K562 (cell line): ENCODE data around the gene SIGLEC11. TPM values are rescaled to one million over a fixed set of nuclear protein-coding genes. Genes with fewer than 3 reads are reported as not detected.

Experiments used
- ATAC-seq: fragments of 200-7000 bp; cut with Tn5 transposase; 3 replicates; pipeline ENCODE4 v1.9.1; 2020; ENCODE audit warnings: moderate library complexity
- BruUV-seq: library from RNA; stranded (reverse); fragments of 400-500 nt; replicated peaks from 2 replicates; lab custom pipeline; 2021; lab: Mats Ljungman, UMichigan
- CTCF ChIA-PET: fragments of 300-600 bp; formaldehyde crosslinking; extraction: SDS; loops from one replicate; lab custom pipeline; 2021; ENCODE audit warnings: low intra/inter-chr PET ratio; lab: Yijun Ruan, JAX
- POLR2A ChIA-PET: fragments of 300-600, 350-650 bp; sonication (Branson Sonifier 250); formaldehyde crosslinking; extraction: SDS; loops from one replicate; lab custom pipeline; 2021; ENCODE audit warnings: antibody characterized with exemption, inconsistent platforms; lab: Yijun Ruan, JAX
- DNase-seq, 4 experiments: peaks; one replicate each; pipeline versions ENCODE4 v3.0.0 to v3.0.0-alpha.2; 2011 to 2018; ENCODE audit warnings: low spot score in 3 of 4, mixed read lengths in 3 of 4; ENCODE audit errors: extremely low read depth in 1 of 4
- FAIRE-seq: peaks from 2 replicates; lab custom pipeline; 2011; peaks lifted over from hg19 to GRCh38; lab: Jason Lieb, UNC
- H2AFZ ChIP-seq: 2 replicates; pipeline ENCODE4 v1.6.0; 2011; ENCODE audit warnings: low read depth, low read length, control low read depth, inconsistent platforms
- H3K27ac ChIP-seq: fragments of 200-600 bp; 3 replicates; pipeline ENCODE4 v1.8.0; 2011; ENCODE audit warnings: low read depth, mild to moderate bottlenecking, control low read depth, inconsistent platforms, low read length, moderate library complexity, mixed read lengths; ENCODE audit errors: extremely low read depth
- H3K27me3 ChIP-seq, 2 experiments: fragments of 300-600 bp in 1 of 2; 2 replicates in 1 of 2; 3 replicates in 1 of 2; pipeline versions ENCODE4 v1.6.0 to v1.8.0; 2011; ENCODE audit warnings: inconsistent platforms in 2 of 2, low read length in 2 of 2, mild to moderate bottlenecking in 1 of 2, mixed read lengths in 1 of 2, moderate library complexity in 1 of 2; ENCODE audit not compliant: control insufficient read depth in 2 of 2, insufficient read depth in 2 of 2
- H3K36me3 ChIP-seq: fragments of 300-600 bp; 3 replicates; pipeline ENCODE4 v1.8.0; 2011; ENCODE audit warnings: mild to moderate bottlenecking, low read length, inconsistent platforms; ENCODE audit not compliant: control insufficient read depth, insufficient read depth
- H3K4me1 ChIP-seq, 2 experiments: fragments of 200-600 bp in 1 of 2; replicated peaks in 1 of 2; 2 replicates in 1 of 2; 3 replicates in 1 of 2; pipeline versions ENCODE4 v1.5.1 to v1.8.0; 2011; ENCODE audit warnings: inconsistent platforms in 2 of 2, low read length in 2 of 2, mild to moderate bottlenecking in 1 of 2, mixed read lengths in 1 of 2, moderate library complexity in 1 of 2; ENCODE audit not compliant: control insufficient read depth in 2 of 2, insufficient read depth in 2 of 2
- H3K4me2 ChIP-seq: 2 replicates; pipeline ENCODE4 v1.6.1; 2011; ENCODE audit warnings: low read length, control low read depth, inconsistent platforms, mixed read lengths; ENCODE audit not compliant: insufficient read depth
- H3K4me3 ChIP-seq: fragments of 200-600 bp; sonication (generic), shearing (Covaris generic); 2 replicates; pipeline ENCODE4 v1.5.1; 2016; ENCODE audit warnings: control low read depth, inconsistent platforms
- H3K79me2 ChIP-seq: fragments of 200-600 bp; 3 replicates; pipeline ENCODE4 v1.8.0; 2011; ENCODE audit warnings: low read length, inconsistent platforms; ENCODE audit not compliant: control insufficient read depth, insufficient read depth
- H3K9ac ChIP-seq, 2 experiments: 2 replicates each; pipeline versions ENCODE4 v1.6.0 to v1.6.1; 2011; ENCODE audit warnings: low read depth in 2 of 2, low read length in 2 of 2, control low read depth in 1 of 2, inconsistent platforms in 1 of 2, mild to moderate bottlenecking in 1 of 2, mixed read lengths in 1 of 2; ENCODE audit not compliant: insufficient read depth in 1 of 2
- H3K9me1 ChIP-seq: one replicate; pipeline ENCODE4 v1.6.0; 2011; ENCODE audit warnings: inconsistent platforms, mild to moderate bottlenecking, low read length, moderate library complexity; ENCODE audit not compliant: control insufficient read depth, insufficient read depth
- H3K9me3 ChIP-seq: replicated peaks from 2 replicates; pipeline ENCODE4 v1.5.1; 2011; ENCODE audit warnings: low read depth, low read length, inconsistent platforms; ENCODE audit not compliant: control insufficient read depth, insufficient read depth
- H4K20me1 ChIP-seq: replicated peaks from 2 replicates; pipeline ENCODE4 v1.6.1; 2011; ENCODE audit warnings: low read length, inconsistent platforms, mixed read lengths; ENCODE audit not compliant: control insufficient read depth, insufficient read depth
- CXXC5 ChIP-seq: fragments of 250-450 bp; sonication (Bioruptor Pico); IDR thresholded peaks from 2 replicates; pipeline ENCODE4 v1.8.0; 2022; ENCODE audit warnings: inconsistent platforms, mild to moderate bottlenecking, moderate library complexity
- DMBX1 ChIP-seq: fragments of 250-450 bp; sonication (Bioruptor Pico); IDR thresholded peaks from 2 replicates; pipeline ENCODE4 v1.8.0; 2022; ENCODE audit warnings: inconsistent platforms, mild to moderate bottlenecking, moderate library complexity, borderline replicate concordance
- ESRRA ChIP-seq: fragments of 450-650 bp; IDR thresholded peaks from 2 replicates; pipeline ENCODE4 v1.6.1; 2014; ENCODE audit warnings: low read depth, mild to moderate bottlenecking, moderate library complexity, borderline replicate concordance
- MCM7 ChIP-seq, 2 experiments: fragments of 450-650 bp; IDR thresholded peaks; 2 replicates each; pipeline ENCODE4 v1.6.1; 2016 to 2018
- PURB ChIP-seq: sonication (generic); formaldehyde crosslinking; IDR thresholded peaks from 2 replicates; pipeline ENCODE4 v1.9.0; 2021; ENCODE audit warnings: low read depth, mild to moderate bottlenecking, missing genetic modification reagents
- ZBTB9 ChIP-seq: fragments of 450-650 bp; formaldehyde crosslinking; IDR thresholded peaks from 2 replicates; pipeline ENCODE4 v1.4.0; 2020; ENCODE audit warnings: mild to moderate bottlenecking, moderate library complexity
- ZNF121 ChIP-seq: sonication (generic); formaldehyde crosslinking; conservative IDR thresholded peaks from 2 replicates; pipeline ENCODE4 v1.8.0; 2022; ENCODE audit warnings: missing genetic modification reagents
- ZNF143 ChIP-seq: sonication (generic); formaldehyde crosslinking; IDR thresholded peaks from 2 replicates; pipeline ENCODE4 v1.9.0; 2022; ENCODE audit warnings: mild to moderate bottlenecking, missing genetic modification reagents
- ZNF589 ChIP-seq: fragments of 200-800 bp; sonication (Bioruptor generic); IDR thresholded peaks from 2 replicates; pipeline ENCODE4 v1.6.1; 2016; ENCODE audit warnings: low read depth, missing genetic modification characterization, missing compliant biosample characterization
- ZNF644 ChIP-seq: fragments of 200-800 bp; sonication (Bioruptor generic); IDR thresholded peaks from 2 replicates; pipeline ENCODE4 v1.6.1; 2016; ENCODE audit warnings: low read depth, missing genetic modification characterization, missing compliant biosample characterization
- whole genome bisulfite sequencing: fragments of 100-300 bp; shearing (Covaris generic); methylation state at CpG from one replicate; pipeline ENCODE4 v1.1.6; 2016; ENCODE audit warnings: low coverage, mixed read lengths; ENCODE audit not compliant: insufficient coverage; ENCODE audit errors: missing lambda C conversion rate; 5-methylcytosine and 5-hydroxymethylcytosine counted together
- in situ Hi-C: fragments of 300-500 bp; cut with MboI; formaldehyde crosslinking; loops from 4 replicates; pipeline ENCODE4 v1.15.0; 2018; ENCODE audit warnings: inconsistent platforms, mixed read lengths
- intact Hi-C: fragments of 100-400 bp; cut with micrococcal nuclease; formaldehyde crosslinking; loops from 2 replicates; pipeline ENCODE4 v1.14.2; 2022
- polyA plus RNA-seq, 8 experiments: library from polyadenylated mRNA; depleted of rRNA in 4 of 8; stranded (reverse) in 5 of 8; unstranded in 3 of 8; fragments of >200 nt; fragmentation: Nextera tagmentation in 2 of 8; fragmentation: Illumina TruSeq in 1 of 8; extraction: Ambion mirVana in 2 of 8; extraction: Trizol in 1 of 8; gene quantifications; 2 replicates each; pipeline versions ENCODE4 v1.2.1 to v1.2.3, GENCODE V29; 2011 to 2014; ENCODE audit warnings: inconsistent platforms in 1 of 8, missing spikeins in 1 of 8
- total RNA-seq, 7 experiments: library from RNA; depleted of rRNA in 6 of 7; stranded (reverse); fragments of >200 nt in 6 of 7; fragmentation: Illumina TruSeq in 2 of 7; extraction: Trizol in 2 of 7; gene quantifications; 2 replicates each; pipeline versions ENCODE4 v1.2.1 to v1.2.3, GENCODE V29; 2011 to 2021; ENCODE audit warnings: low replicate concordance in 1 of 7
- TF ChIP-seq, protein P1 (sequence below): fragments of 450-650 bp; IDR thresholded peaks from 2 replicates; pipeline ENCODE4 v1.6.1; 2016

The SIGLEC11 gene
- total and polyA plus RNA-seq, 9 of the 15 experiments (the other 6 are each of a cell fraction or from before 2014, with no cell fraction given): not detected

GRCh38 chr19:49926515-49926914, 34.5 kb downstream of the SIGLEC11 start:
- Histone ChIP-seq H3K36me3 (peaks cover 65% of the 10 kb centered on the region), H2AFZ (no peak overlapping the region), H3K79me2 (peaks cover 96% of the 10 kb centered on the region), H3K27ac (no peak overlapping the region; the same call in 1 of the 3 replicates), H3K4me2 (peak overlapping the region; percentile 97), H3K9me1 (peaks cover 13% of the 10 kb centered on the region), H3K9me3 (no peaks in the 10 kb centered on the region), H4K20me1 (peaks cover 18% of the 10 kb centered on the region), H3K9ac (peak overlapping the region in 1 of 2 experiments; percentile 94; a peak in 1 of 4 replicates)
- ChIA-PET CTCF (no interaction called here), POLR2A (interaction anchor here (6.4 kb wide), 1 partner anchor 12 kb away, joined by 105 read pairs; no protein-coding TSS in a partner anchor)
- no TSS peak for BruUV-seq
- DNase-seq (peak in 1 of 4 experiments; percentile 3), ATAC-seq (no peak)
- intact Hi-C loops: loop anchor here (5.0 kb wide), 1 partner anchor 59 kb away; the partner anchor contains the start of gene PNKP
- peak; percentile 18; the same call in 1 of the 2 replicates for TF ChIP-seq DMBX1 (CRISPR knock-in tag)
- peak; percentile 25 for TF ChIP-seq CXXC5 (CRISPR knock-in tag)
- no peak for TF ChIP-seq ZNF644 (tag)
- TF ChIP-seq, all 486 proteins: peak for 2
- in situ Hi-C loops: no loop called here
- FAIRE-seq: no peak
- Histone ChIP-seq H3K4me3 (peak overlapping the region; percentile 55; the same call in 1 of the 2 replicates), H3K4me1 (peaks cover 38 to 66% of the 10 kb centered on the region in 2 experiments), H3K27me3 (no peaks in the 10 kb centered on the region)
- WGBS: 60% methylated on average over 8 of the region's 10 CpGs

- Histone ChIP-seq H3K9me3 (no peaks in the 10 kb centered on the region), H3K9ac (no peak overlapping the region), H3K4me3 (no peak overlapping the region), H3K4me2 (no peak overlapping the region), H3K9me1 (peaks cover 9% of the 10 kb centered on the region), H3K36me3 (peaks cover 75% of the 10 kb centered on the region), H4K20me1 (peaks cover 21% of the 10 kb centered on the region), H3K27ac (peak overlapping the region; percentile 29; the same call in 1 of the 3 replicates), H2AFZ (no peak overlapping the region), H3K27me3 (no peaks in the 10 kb centered on the region), H3K4me1 (peaks cover 31 to 68% of the 10 kb centered on the region in 2 experiments), H3K79me2 (peaks cover 99% of the 10 kb centered on the region)
- in situ Hi-C loops: no loop called here
- intact Hi-C loops: loop anchor here (5.0 kb wide), 1 partner anchor 58 kb away; the partner anchor contains the start of gene PNKP
- FAIRE-seq: no peak
- TF ChIP-seq ZNF143 (CRISPR knock-in tag) (no peak), ZNF121 (CRISPR knock-in tag) (no peak), ZBTB9 (CRISPR knock-in tag) (no peak), PURB (no peak), MCM7 (IDR thresholded peaks at IDR 0.05) (no peak), ESRRA (0 out of 2 replicates have a peak, but pooled peaks have one; percentile 12), ZNF589 (CRISPR knock-in tag) (no peak)
- TF ChIP-seq, protein P1, sequence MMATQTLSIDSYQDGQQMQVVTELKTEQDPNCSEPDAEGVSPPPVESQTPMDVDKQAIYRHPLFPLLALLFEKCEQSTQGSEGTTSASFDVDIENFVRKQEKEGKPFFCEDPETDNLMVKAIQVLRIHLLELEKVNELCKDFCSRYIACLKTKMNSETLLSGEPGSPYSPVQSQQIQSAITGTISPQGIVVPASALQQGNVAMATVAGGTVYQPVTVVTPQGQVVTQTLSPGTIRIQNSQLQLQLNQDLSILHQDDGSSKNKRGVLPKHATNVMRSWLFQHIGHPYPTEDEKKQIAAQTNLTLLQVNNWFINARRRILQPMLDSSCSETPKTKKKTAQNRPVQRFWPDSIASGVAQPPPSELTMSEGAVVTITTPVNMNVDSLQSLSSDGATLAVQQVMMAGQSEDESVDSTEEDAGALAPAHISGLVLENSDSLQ: no peak
- no peak for ATAC-seq
- POLR2A ChIA-PET: no interaction called here
- WGBS: 98% methylated on average over 5 of the region's 5 CpGs
- CTCF ChIA-PET: no interaction called here
- peak in 1 of 4 experiments; percentile 1 for DNase-seq
- no TSS peak for BruUV-seq
Observed at GRCh38 chr19:49925486-49925885, 35.5 kb downstream of the SIGLEC11 start.
